Suprapubic skin (tissue), 4 donors: ENCODE data around the gene MYOM1. TPM values are rescaled to one million over a fixed set of nuclear protein-coding genes. Genes with fewer than 3 reads are reported as not detected.

Experiments used
- DNase-seq, 2 donors: peaks; one replicate each; pipeline ENCODE4 v3.0.0-alpha.2; 2019; ENCODE audit warnings: low spot score in 2 of 2
- H3K27ac ChIP-seq: fragments of 200-600 bp; sonication (generic); one replicate; pipeline ENCODE4 v1.5.1; 2019
- H3K27me3 ChIP-seq: fragments of 200-600 bp; sonication (generic); one replicate; pipeline ENCODE4 v1.5.1; 2019
- H3K36me3 ChIP-seq: fragments of 200-600 bp; sonication (generic); one replicate; pipeline ENCODE4 v1.5.1; 2019
- H3K4me1 ChIP-seq: fragments of 200-600 bp; sonication (generic); one replicate; pipeline ENCODE4 v1.5.1; 2019
- H3K4me3 ChIP-seq: fragments of 200-600 bp; sonication (generic); one replicate; pipeline ENCODE4 v1.5.1; 2019; ENCODE audit warnings: mild to moderate bottlenecking
- H3K9me3 ChIP-seq: fragments of 200-600 bp; sonication (generic); one replicate; pipeline ENCODE4 v1.5.1; 2019
- CTCF ChIP-seq, 2 donors: fragments of 200-600 bp in 1 of 2; fragments of 450-650 bp in 1 of 2; sonication (generic) in 1 of 2; IDR thresholded peaks; one replicate each; pipeline ENCODE4 v1.5.1; 2016 to 2019; ENCODE audit warnings: antibody characterized with exemption in 2 of 2, mild to moderate bottlenecking in 1 of 2, moderate library complexity in 1 of 2
- EP300 ChIP-seq: sonication (generic); formaldehyde crosslinking; IDR thresholded peaks from one replicate; pipeline ENCODE4 v1.6.1; 2017; ENCODE audit warnings: antibody characterized with exemption
- POLR2A ChIP-seq, 2 donors: fragments of 450-650 bp; IDR thresholded peaks; one replicate each; pipeline ENCODE4 v1.6.1; 2017; ENCODE audit warnings: antibody characterized with exemption in 2 of 2, mild to moderate bottlenecking in 2 of 2, moderate library complexity in 2 of 2
- POLR2AphosphoS5 ChIP-seq, 3 donors: sonication (generic); formaldehyde crosslinking; IDR thresholded peaks; one replicate each; pipeline ENCODE4 v1.6.1; 2017; ENCODE audit warnings: antibody characterized with exemption in 3 of 3
- WGBS: methylation state at CpG from one replicate; pipeline ENCODE4 v1.1.5; 2018; 5-methylcytosine and 5-hydroxymethylcytosine counted together
- total RNA-seq, 4 donors: library from RNA; depleted of rRNA; stranded (reverse); fragments of >200 nt; gene quantifications; one replicate each; pipeline ENCODE4 v1.1.0, GENCODE V29; 2016

The MYOM1 gene
- total RNA-seq, 4 donors from 2014 or later = 0.99 to 2.1 (median 1.6) TPM

GRCh38 chr18:3179430-3180089, 40.2 kb downstream of the MYOM1 start:
- Histone ChIP-seq H3K27ac (no peak overlapping the region), H3K4me3 (no peak overlapping the region), H3K9me3 (no peaks in the 10 kb centered on the region), H3K4me1 (no peaks in the 10 kb centered on the region), H3K27me3 (no peaks in the 10 kb centered on the region), H3K36me3 (no peaks in the 10 kb centered on the region)
- no peak for DNase-seq
- 54% methylated on average over 10 of the region's 10 CpGs for WGBS
- TF ChIP-seq POLR2A (IDR thresholded peaks at IDR 0.05) (no peak), CTCF (IDR thresholded peaks at IDR 0.05) (no peak), EP300 (no peak), POLR2AphosphoS5 (IDR thresholded peaks at IDR 0.05) (no peak)

- 80% methylated on average over 15 of the region's 15 CpGs for WGBS
These were observed 41.7 kb downstream of the MYOM1 start for GRCh38 chr18:3177902-3178687.

GRCh38 chr18:3175195-3175758, 44.5 kb downstream of the MYOM1 start:
- H3K36me3 ChIP-seq = no peaks in the 10 kb centered on the region
- no peak for DNase-seq
- no peaks in the 10 kb centered on the region for H3K27me3 ChIP-seq
- 66% methylated on average over 2 of the region's 2 CpGs for WGBS
- H3K4me1 ChIP-seq = no peaks in the 10 kb centered on the region
- no peak overlapping the region for H3K27ac ChIP-seq
- no peak overlapping the region for H3K4me3 ChIP-seq
- H3K9me3 ChIP-seq = no peaks in the 10 kb centered on the region
- TF ChIP-seq POLR2AphosphoS5 (IDR thresholded peaks at IDR 0.05) (no peak), CTCF (IDR thresholded peaks at IDR 0.05) (no peak), POLR2A (IDR thresholded peaks at IDR 0.05) (no peak), EP300 (no peak)

More at GRCh38 chr18:3177902-3178687, 41.7 kb downstream of the MYOM1 start:
- peak; percentile 73 to 83 for DNase-seq
- H3K27ac ChIP-seq = no peak overlapping the region
- no peaks in the 10 kb centered on the region for H3K4me1 ChIP-seq
- H3K27me3 ChIP-seq = no peaks in the 10 kb centered on the region
- no peaks in the 10 kb centered on the region for H3K9me3 ChIP-seq
- TF ChIP-seq EP300 = no peak
- peak in 1 of 3 donors; percentile 13 for TF ChIP-seq POLR2AphosphoS5 (IDR thresholded peaks at IDR 0.05)
- H3K4me3 ChIP-seq = no peak overlapping the region
- no peaks in the 10 kb centered on the region for H3K36me3 ChIP-seq

GRCh38 chr18:3172097-3172496, 47.7 kb downstream of the MYOM1 start:
- WGBS = 66% methylated on average over 3 of the region's 3 CpGs

GRCh38 chr18:3171631-3172030, 48.1 kb downstream of the MYOM1 start:
- Histone ChIP-seq H3K36me3 (no peaks in the 10 kb centered on the region), H3K4me1 (no peaks in the 10 kb centered on the region), H3K9me3 (no peaks in the 10 kb centered on the region), H3K27ac (no peak overlapping the region), H3K4me3 (no peak overlapping the region), H3K27me3 (no peaks in the 10 kb centered on the region)
- no peak for DNase-seq
- TF ChIP-seq POLR2A (IDR thresholded peaks at IDR 0.05) (no peak), POLR2AphosphoS5 (IDR thresholded peaks at IDR 0.05) (no peak), CTCF (IDR thresholded peaks at IDR 0.05) (no peak), EP300 (no peak)
- 54% methylated on average over 4 of the region's 4 CpGs for WGBS

More at GRCh38 chr18:3172097-3172496, 47.7 kb downstream of the MYOM1 start:
- Histone ChIP-seq H3K27ac (no peak overlapping the region), H3K27me3 (no peaks in the 10 kb centered on the region), H3K36me3 (no peaks in the 10 kb centered on the region), H3K4me3 (no peak overlapping the region), H3K4me1 (no peaks in the 10 kb centered on the region), H3K9me3 (no peaks in the 10 kb centered on the region)
- no peak for DNase-seq
- TF ChIP-seq EP300 (no peak), CTCF (IDR thresholded peaks at IDR 0.05) (no peak), POLR2AphosphoS5 (IDR thresholded peaks at IDR 0.05) (no peak), POLR2A (IDR thresholded peaks at IDR 0.05) (no peak)
